A673 (cell line): ENCODE measurements around the gene BMX. TPM values are rescaled to one million over a fixed set of nuclear protein-coding genes. Genes with fewer than 3 reads are reported as not detected.
A peak's percentile ranks its signal among the peaks of the same experiment; 100 is the strongest.

Experiments
- BruUV-seq: library from RNA; stranded (reverse); fragments of 400-500 nt; replicated peaks from 2 replicates; lab custom pipeline; 2021; lab: Mats Ljungman, UMichigan
- CTCF ChIA-PET: fragments of 300-600 bp; sonication (Branson Sonifier 250); formaldehyde crosslinking; loops from one replicate; lab custom pipeline; 2022; ENCODE audit warnings: antibody characterized with exemption; lab: Charles Lee
- POLR2A ChIA-PET: fragments of 300-600 bp; sonication (Branson Sonifier 250); formaldehyde crosslinking; loops from one replicate; lab custom pipeline; 2022; ENCODE audit warnings: antibody characterized with exemption; ENCODE audit not compliant: low non-redundant PET; lab: Charles Lee
- DNase-seq: peaks from one replicate; pipeline ENCODE4 v3.0.0-alpha.2; 2015; ENCODE audit warnings: low spot score
- H3K27ac ChIP-seq: fragments of 200-600 bp; sonication (generic); 2 replicates; pipeline ENCODE4 v1.5.1; 2016; ENCODE audit warnings: mixed run types, low read depth, mild to moderate bottlenecking, mixed read lengths, antibody characterized with exemption, low read length; ENCODE audit not compliant: poor library complexity, severe bottlenecking
- H3K27me3 ChIP-seq: fragments of 200-600 bp; sonication (generic); replicated peaks from 2 replicates; pipeline ENCODE4 v1.6.1; 2017; ENCODE audit warnings: mixed run types, low read depth, mild to moderate bottlenecking, mixed read lengths, antibody characterized with exemption, low read length; ENCODE audit not compliant: insufficient read depth, poor library complexity
- H3K36me3 ChIP-seq: fragments of 200-600 bp; sonication (generic); 2 replicates; pipeline ENCODE4 v1.6.1; 2016; ENCODE audit warnings: mixed run types, mild to moderate bottlenecking, mixed read lengths, antibody characterized with exemption, low read length; ENCODE audit not compliant: insufficient read depth, poor library complexity, severe bottlenecking
- H3K4me1 ChIP-seq: fragments of 200-600 bp; sonication (generic); 2 replicates; pipeline ENCODE4 v1.6.1; 2017; ENCODE audit warnings: mixed run types, mild to moderate bottlenecking, mixed read lengths, antibody characterized with exemption, low read length; ENCODE audit not compliant: insufficient read depth, poor library complexity, severe bottlenecking
- H3K4me3 ChIP-seq: fragments of 200-600 bp; sonication (generic); 2 replicates; pipeline ENCODE4 v1.5.1; 2016; ENCODE audit warnings: low read depth, mixed run types, mild to moderate bottlenecking, mixed read lengths, low read length; ENCODE audit not compliant: poor library complexity, severe bottlenecking
- H3K9me3 ChIP-seq: fragments of 200-600 bp; sonication (generic); 2 replicates; pipeline ENCODE4 v1.6.1; 2016; ENCODE audit warnings: mixed run types, low read depth, mild to moderate bottlenecking, mixed read lengths, antibody characterized with exemption, low read length; ENCODE audit not compliant: poor library complexity, severe bottlenecking
- EZH2 ChIP-seq: fragments of 200-600 bp; sonication (generic); IDR thresholded peaks from 2 replicates; pipeline ENCODE4 v1.6.1; 2017; ENCODE audit warnings: borderline replicate concordance, low read depth, mild to moderate bottlenecking, mixed read lengths, antibody characterized with exemption, low read length; ENCODE audit not compliant: poor library complexity, severe bottlenecking
- intact Hi-C: fragments of 100-400 bp; cut with micrococcal nuclease; formaldehyde crosslinking; loops from one replicate; pipeline ENCODE4 v1.10.0; 2022; ENCODE audit not compliant: unreplicated experiment
- total RNA-seq: library from RNA; stranded (reverse); gene quantifications from 2 replicates; pipeline ENCODE4 v1.2.3, GENCODE V29; 2021
- TF ChIP-seq, protein P1 (sequence below): fragments of 300-800, 200-600 bp; sonication (generic); conservative IDR thresholded peaks from 2 replicates; pipeline ENCODE4 v1.5.1; 2017; ENCODE audit warnings: low read depth, mild to moderate bottlenecking, antibody characterized with exemption, low read length, moderate library complexity, mixed read lengths

The BMX gene
- total RNA-seq, 1 experiment from 2014 or later = not detected

DNA sequence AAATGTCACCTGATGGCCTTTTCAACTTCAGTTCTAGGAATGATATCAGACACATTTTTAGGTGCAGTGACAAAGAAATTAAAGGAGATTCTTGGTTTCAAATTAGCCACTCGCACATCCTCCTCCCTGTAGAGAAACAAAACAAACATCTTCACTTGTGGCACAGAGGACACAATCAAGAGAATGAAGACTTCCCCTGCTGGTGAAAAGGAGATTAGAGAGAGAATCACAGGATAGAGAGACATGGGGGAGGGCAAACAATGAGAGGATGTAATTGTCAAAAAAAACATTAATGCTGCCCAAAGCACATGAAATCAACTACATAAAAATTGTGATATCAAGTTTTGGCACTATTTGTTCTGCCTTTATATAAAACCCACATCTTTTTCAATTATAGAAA is 65.6 kb downstream of the BMX start:
- DNase-seq = no peak
- Histone ChIP-seq H3K27me3 (peaks cover 49% of the 10 kb centered on the region), H3K4me3 (no peak overlapping the region), H3K27ac (no peak overlapping the region), H3K36me3 (no peaks in the 10 kb centered on the region), H3K9me3 (no peaks in the 10 kb centered on the region), H3K4me1 (no peaks in the 10 kb centered on the region)
- ChIA-PET POLR2A (no interaction called here), CTCF (no interaction called here)
- TF ChIP-seq EZH2 = no peak
- TF ChIP-seq, protein P1, sequence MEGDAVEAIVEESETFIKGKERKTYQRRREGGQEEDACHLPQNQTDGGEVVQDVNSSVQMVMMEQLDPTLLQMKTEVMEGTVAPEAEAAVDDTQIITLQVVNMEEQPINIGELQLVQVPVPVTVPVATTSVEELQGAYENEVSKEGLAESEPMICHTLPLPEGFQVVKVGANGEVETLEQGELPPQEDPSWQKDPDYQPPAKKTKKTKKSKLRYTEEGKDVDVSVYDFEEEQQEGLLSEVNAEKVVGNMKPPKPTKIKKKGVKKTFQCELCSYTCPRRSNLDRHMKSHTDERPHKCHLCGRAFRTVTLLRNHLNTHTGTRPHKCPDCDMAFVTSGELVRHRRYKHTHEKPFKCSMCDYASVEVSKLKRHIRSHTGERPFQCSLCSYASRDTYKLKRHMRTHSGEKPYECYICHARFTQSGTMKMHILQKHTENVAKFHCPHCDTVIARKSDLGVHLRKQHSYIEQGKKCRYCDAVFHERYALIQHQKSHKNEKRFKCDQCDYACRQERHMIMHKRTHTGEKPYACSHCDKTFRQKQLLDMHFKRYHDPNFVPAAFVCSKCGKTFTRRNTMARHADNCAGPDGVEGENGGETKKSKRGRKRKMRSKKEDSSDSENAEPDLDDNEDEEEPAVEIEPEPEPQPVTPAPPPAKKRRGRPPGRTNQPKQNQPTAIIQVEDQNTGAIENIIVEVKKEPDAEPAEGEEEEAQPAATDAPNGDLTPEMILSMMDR = no peak; the same call in 1 of the 2 replicates
- intact Hi-C loops = loop anchor here (5.0 kb wide), 1 partner anchor 264 kb away; no protein-coding TSS in a partner anchor
- BruUV-seq = no TSS peak

DNA sequence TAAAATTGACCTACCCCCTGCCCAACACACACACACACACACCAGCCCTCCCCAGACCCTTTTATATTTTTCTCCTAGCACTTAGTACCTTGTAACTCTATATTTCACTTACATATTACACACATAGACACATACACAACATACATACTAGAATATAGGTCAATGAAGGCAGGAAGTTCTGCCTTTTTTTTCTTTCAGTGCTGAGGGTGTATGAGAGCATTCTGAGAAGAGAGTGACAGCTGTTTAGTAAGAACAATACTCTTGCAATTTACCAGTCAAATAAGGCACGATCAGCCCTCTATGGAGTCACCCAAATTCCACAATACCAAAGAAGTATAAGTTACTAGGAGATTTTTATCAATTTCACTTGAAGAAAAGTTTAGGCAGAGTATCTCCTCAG is 66.7 kb downstream of the BMX start:
- peaks cover 53% of the 10 kb centered on the region for H3K27me3 ChIP-seq
- TF ChIP-seq, protein P1 = no peak
- no peak overlapping the region for H3K27ac ChIP-seq
- POLR2A ChIA-PET = no interaction called here
- no peaks in the 10 kb centered on the region for H3K36me3 ChIP-seq
- BruUV-seq = no TSS peak
- H3K9me3 ChIP-seq = no peaks in the 10 kb centered on the region
- no peaks in the 10 kb centered on the region for H3K4me1 ChIP-seq
- no peak overlapping the region for H3K4me3 ChIP-seq
- intact Hi-C loops = loop anchor here (5.0 kb wide), 1 partner anchor 265 kb away; no protein-coding TSS in a partner anchor
- CTCF ChIA-PET = no interaction called here
- DNase-seq = no peak

DNA sequence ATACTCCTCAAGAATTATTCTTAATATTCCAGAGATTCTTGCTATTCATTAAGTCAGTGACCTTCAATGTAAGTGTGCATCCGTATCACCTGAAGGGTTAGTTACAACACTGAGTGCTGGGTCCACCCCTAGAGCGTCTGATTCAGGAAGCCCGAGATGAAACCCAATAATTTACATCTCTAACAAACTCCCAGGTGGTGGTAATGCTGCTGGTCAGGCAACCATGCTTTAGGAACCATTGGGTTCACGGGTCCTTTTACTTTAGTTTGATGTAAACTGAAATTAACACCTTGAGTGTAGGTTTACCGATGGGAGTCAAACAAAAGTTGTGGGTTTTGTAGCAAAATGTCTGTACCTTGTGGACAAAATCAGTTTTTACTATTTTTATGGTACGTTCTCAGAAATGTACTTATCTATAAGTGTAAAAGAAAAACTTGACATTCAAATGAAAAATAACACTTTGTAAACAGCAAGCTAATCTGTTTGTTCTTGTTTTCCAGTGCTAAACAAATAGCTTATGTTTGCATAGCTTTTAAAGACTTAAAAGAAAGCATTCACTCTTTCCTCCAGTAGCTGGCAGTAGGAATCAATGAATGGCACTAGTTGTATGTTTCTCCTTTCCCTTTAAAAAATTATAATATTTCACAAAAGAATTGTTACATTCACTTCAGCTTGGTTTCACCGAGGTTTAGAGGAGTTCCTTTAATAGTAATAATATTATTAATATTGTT is 67.4 kb downstream of the BMX start:
- Histone ChIP-seq H3K4me3 (no peak overlapping the region), H3K36me3 (no peaks in the 10 kb centered on the region), H3K4me1 (no peaks in the 10 kb centered on the region), H3K9me3 (no peaks in the 10 kb centered on the region), H3K27me3 (peaks cover 56% of the 10 kb centered on the region), H3K27ac (no peak overlapping the region)
- no TSS peak for BruUV-seq
- ChIA-PET CTCF (no interaction called here), POLR2A (no interaction called here)
- DNase-seq = no peak
- no peak for TF ChIP-seq EZH2
- TF ChIP-seq, protein P1 = peak; percentile 32; the same call in 1 of the 2 replicates
- intact Hi-C loops = loop anchor here (5.0 kb wide), 1 partner anchor 266 kb away; no protein-coding TSS in a partner anchor
